HUES6 (cell line): ENCODE data around the gene SAMD14.

Experiments used
- H3K27ac ChIP-seq: 2 replicates; pipeline ENCODE4 v1.7.0; 2013; ENCODE audit warnings: low read depth, mild to moderate bottlenecking, low read length, inconsistent platforms
- H3K27me3 ChIP-seq: 2 replicates; pipeline ENCODE4 v1.6.1; 2013; ENCODE audit warnings: low read length; ENCODE audit not compliant: control insufficient read depth, insufficient read depth
- H3K36me3 ChIP-seq: 2 replicates; pipeline ENCODE4 v1.6.1; 2013; ENCODE audit warnings: low read length; ENCODE audit not compliant: control insufficient read depth, insufficient read depth
- H3K4me1 ChIP-seq: 2 replicates; pipeline ENCODE4 v1.6.1; 2013; ENCODE audit warnings: low read length; ENCODE audit not compliant: control insufficient read depth, insufficient read depth
- H3K4me3 ChIP-seq: 2 replicates; pipeline ENCODE4 v1.5.1; 2013; ENCODE audit warnings: low read depth, low read length
- H3K9ac ChIP-seq: one replicate; pipeline ENCODE4 v1.6.1; 2013; ENCODE audit warnings: mild to moderate bottlenecking, low read length
- H3K9me3 ChIP-seq: 2 replicates; pipeline ENCODE4 v1.6.1; 2013; ENCODE audit warnings: low read depth, low read length; ENCODE audit not compliant: control insufficient read depth, insufficient read depth

The SAMD14 gene

GRCh38 chr17:50152736-50153135 is 22.8 kb upstream of the SAMD14 start:
- Histone ChIP-seq H3K27ac (no peak overlapping the region), H3K4me3 (no peak overlapping the region), H3K9ac (no peak overlapping the region), H3K9me3 (no peaks in the 10 kb centered on the region), H3K27me3 (peaks cover 15% of the 10 kb centered on the region; the same call in 1 of the 2 replicates), H3K36me3 (no peaks in the 10 kb centered on the region), H3K4me1 (peaks cover 22% of the 10 kb centered on the region)

GRCh38 chr17:50151937-50152547 is 22.1 kb upstream of the SAMD14 start:
- Histone ChIP-seq H3K9me3 (no peaks in the 10 kb centered on the region), H3K27ac (no peak overlapping the region; the same call in 1 of the 2 replicates), H3K9ac (peak overlapping the region; percentile 23), H3K27me3 (peaks cover 15% of the 10 kb centered on the region; the same call in 1 of the 2 replicates), H3K4me1 (peaks cover 29% of the 10 kb centered on the region), H3K4me3 (peak overlapping the region; percentile 91), H3K36me3 (no peaks in the 10 kb centered on the region)

- H3K27me3 ChIP-seq = peaks cover 15% of the 10 kb centered on the region; the same call in 1 of the 2 replicates
- H3K9me3 ChIP-seq = no peaks in the 10 kb centered on the region
- peaks cover 37% of the 10 kb centered on the region for H3K4me1 ChIP-seq
- no peaks in the 10 kb centered on the region for H3K36me3 ChIP-seq
- H3K27ac ChIP-seq = no peak overlapping the region; the same call in 1 of the 2 replicates
- peak overlapping the region; percentile 91 for H3K4me3 ChIP-seq
- peak overlapping the region; percentile 66 for H3K9ac ChIP-seq
Observed at GRCh38 chr17:50151041-50151936, 21.3 kb upstream of the SAMD14 start.

GRCh38 chr17:50150354-50151040 is 20.5 kb upstream of the SAMD14 start, which contains the start of gene PPP1R9B:
PPP1R9B (minus strand) TSS chr17:50150677; CDS start chr17:50150513, 164 bp downstream.
- H3K9me3 ChIP-seq = no peaks in the 10 kb centered on the region
- H3K27ac ChIP-seq = no peak within 1 kb of the TSS; the same call in 1 of the 2 replicates
- peaks cover 15% of the 10 kb centered on the region; the same call in 1 of the 2 replicates for H3K27me3 ChIP-seq
- no peaks in the 10 kb centered on the region for H3K36me3 ChIP-seq
- peaks cover 36% of the 10 kb centered on the region for H3K4me1 ChIP-seq
- peak within 1 kb of the TSS; percentile 66 for H3K9ac ChIP-seq
- H3K4me3 ChIP-seq = peak within 1 kb of the TSS; percentile 91

- peak overlapping the region; percentile 18 for H3K9ac ChIP-seq
- H3K27ac ChIP-seq = no peak overlapping the region
- H3K27me3 ChIP-seq = peaks cover 15% of the 10 kb centered on the region; the same call in 1 of the 2 replicates
- H3K4me3 ChIP-seq = peak overlapping the region; percentile 64
- no peaks in the 10 kb centered on the region for H3K9me3 ChIP-seq
- H3K4me1 ChIP-seq = peaks cover 32% of the 10 kb centered on the region
- peaks cover 5% of the 10 kb centered on the region for H3K36me3 ChIP-seq
Observed at GRCh38 chr17:50149417-50150353, 19.7 kb upstream of the SAMD14 start.

GRCh38 chr17:50149091-50149416 is 19.1 kb upstream of the SAMD14 start:
- Histone ChIP-seq H3K27ac (no peak overlapping the region), H3K9ac (no peak overlapping the region), H3K4me3 (peak overlapping the region; percentile 64), H3K9me3 (no peaks in the 10 kb centered on the region), H3K4me1 (peaks cover 32% of the 10 kb centered on the region), H3K27me3 (peaks cover 15% of the 10 kb centered on the region; the same call in 1 of the 2 replicates), H3K36me3 (peaks cover 11% of the 10 kb centered on the region)

GRCh38 chr17:50148226-50149090 is 18.5 kb upstream of the SAMD14 start:
- H3K9ac ChIP-seq = peak overlapping the region; percentile 23
- H3K27ac ChIP-seq = no peak overlapping the region
- peaks cover 32% of the 10 kb centered on the region for H3K4me1 ChIP-seq
- no peaks in the 10 kb centered on the region for H3K9me3 ChIP-seq
- H3K27me3 ChIP-seq = peaks cover 15% of the 10 kb centered on the region; the same call in 1 of the 2 replicates
- peak overlapping the region; percentile 64 for H3K4me3 ChIP-seq
- peaks cover 17% of the 10 kb centered on the region for H3K36me3 ChIP-seq

- Histone ChIP-seq H3K4me1 (peaks cover 30% of the 10 kb centered on the region), H3K27me3 (peaks cover 15% of the 10 kb centered on the region; the same call in 1 of the 2 replicates), H3K27ac (no peak overlapping the region), H3K36me3 (peaks cover 23% of the 10 kb centered on the region), H3K9me3 (no peaks in the 10 kb centered on the region), H3K4me3 (peak overlapping the region; percentile 64), H3K9ac (peak overlapping the region; percentile 23)
Observed at GRCh38 chr17:50147841-50148225, 17.9 kb upstream of the SAMD14 start.

- Histone ChIP-seq H3K27ac (no peak overlapping the region), H3K9me3 (no peaks in the 10 kb centered on the region), H3K36me3 (peaks cover 28% of the 10 kb centered on the region), H3K9ac (no peak overlapping the region), H3K4me3 (peak overlapping the region; percentile 64; the same call in 1 of the 2 replicates), H3K27me3 (peaks cover 15% of the 10 kb centered on the region; the same call in 1 of the 2 replicates), H3K4me1 (peaks cover 24% of the 10 kb centered on the region)
Observed at GRCh38 chr17:50146927-50147665, 17.1 kb upstream of the SAMD14 start.
